NCI-H2029 treated with DMSO at 0.1 percent for 48 hours (cell line): Measurements from ENCODE around the gene TSC22D4.
"Not testable (repeated sequence)": the region's sequence is repeated elsewhere in the genome, so short reads cannot be mapped to it uniquely, and the experiment has no call there.

Experiments
- DNase-seq: peaks from one replicate; lab custom pipeline; 2025; lab: John Stamatoyannopoulos, UW

TSC22D4 gene

DNA sequence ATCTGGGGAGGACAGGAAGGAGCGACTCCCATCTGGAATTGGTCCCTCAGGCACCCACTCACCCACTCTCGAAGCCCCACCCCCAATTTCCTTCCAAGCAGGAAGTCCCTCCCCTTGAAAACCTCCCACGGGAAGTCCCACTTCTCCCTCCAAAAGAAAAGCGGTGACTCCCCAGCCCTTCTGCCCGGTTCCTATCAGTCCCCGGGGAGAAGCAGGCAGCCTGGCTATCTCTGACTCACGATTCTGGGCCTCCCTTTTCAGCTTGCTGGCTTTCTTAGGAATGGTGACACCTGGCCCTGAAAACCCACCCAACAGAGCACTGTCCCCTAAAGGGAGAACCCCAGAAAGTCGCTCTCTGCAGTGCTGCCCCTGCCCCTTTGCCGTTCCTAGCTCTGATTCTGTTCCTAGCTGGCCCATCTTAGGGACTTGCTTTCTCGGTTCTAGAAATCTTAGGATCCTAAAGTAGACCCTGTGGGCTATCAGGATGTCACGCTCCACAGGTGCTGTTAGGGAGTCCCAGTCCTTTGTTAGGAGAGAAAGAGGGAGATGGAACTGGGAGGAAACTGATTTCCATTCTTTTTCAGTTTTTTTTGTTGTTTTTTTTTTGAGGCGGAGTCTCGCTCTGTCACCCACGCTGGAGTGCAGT lies 6.0 kb downstream of the TSC22D4 start:
- no peak for DNase-seq

DNA sequence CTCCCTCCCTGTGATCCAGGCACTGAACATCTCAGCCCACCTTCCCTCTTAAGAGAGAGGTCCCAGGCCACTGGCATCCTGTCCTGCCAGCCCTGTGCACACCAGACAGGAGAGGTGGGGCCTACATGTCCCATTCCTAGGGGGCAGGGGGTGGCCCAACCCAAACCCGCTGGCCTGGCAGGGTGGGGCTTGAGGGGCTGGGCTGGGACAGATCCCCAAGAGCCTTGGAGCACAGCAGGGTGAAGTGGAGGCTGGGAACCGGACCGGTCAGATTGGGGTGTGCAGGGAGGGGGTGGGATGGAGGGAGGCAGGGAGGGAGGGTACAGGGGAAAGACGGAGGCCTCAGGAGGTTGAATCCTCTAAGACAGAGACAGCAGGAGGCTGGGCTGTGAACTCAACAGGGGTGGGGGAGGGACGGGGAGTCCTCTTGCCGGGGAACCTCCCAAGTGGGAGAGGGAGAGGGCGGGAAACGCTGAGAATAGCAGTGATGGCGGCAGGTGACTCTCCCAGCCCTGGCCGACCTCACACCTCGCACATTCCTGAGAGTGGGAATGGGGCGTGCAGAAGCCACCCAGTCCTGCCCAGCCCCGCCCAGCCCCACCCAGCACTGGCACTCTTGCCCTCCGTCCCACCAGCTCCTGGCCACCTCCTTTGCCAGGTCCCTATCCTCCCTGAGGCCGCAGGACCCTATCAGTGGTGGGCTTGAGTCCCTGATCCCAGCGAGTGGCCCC lies 6.7 kb downstream of the TSC22D4 start:
- no peak for DNase-seq

- no peak for DNase-seq
These were observed 8.0 kb downstream of the TSC22D4 start for GRCh38 chr7:100471021-100471420.

DNA sequence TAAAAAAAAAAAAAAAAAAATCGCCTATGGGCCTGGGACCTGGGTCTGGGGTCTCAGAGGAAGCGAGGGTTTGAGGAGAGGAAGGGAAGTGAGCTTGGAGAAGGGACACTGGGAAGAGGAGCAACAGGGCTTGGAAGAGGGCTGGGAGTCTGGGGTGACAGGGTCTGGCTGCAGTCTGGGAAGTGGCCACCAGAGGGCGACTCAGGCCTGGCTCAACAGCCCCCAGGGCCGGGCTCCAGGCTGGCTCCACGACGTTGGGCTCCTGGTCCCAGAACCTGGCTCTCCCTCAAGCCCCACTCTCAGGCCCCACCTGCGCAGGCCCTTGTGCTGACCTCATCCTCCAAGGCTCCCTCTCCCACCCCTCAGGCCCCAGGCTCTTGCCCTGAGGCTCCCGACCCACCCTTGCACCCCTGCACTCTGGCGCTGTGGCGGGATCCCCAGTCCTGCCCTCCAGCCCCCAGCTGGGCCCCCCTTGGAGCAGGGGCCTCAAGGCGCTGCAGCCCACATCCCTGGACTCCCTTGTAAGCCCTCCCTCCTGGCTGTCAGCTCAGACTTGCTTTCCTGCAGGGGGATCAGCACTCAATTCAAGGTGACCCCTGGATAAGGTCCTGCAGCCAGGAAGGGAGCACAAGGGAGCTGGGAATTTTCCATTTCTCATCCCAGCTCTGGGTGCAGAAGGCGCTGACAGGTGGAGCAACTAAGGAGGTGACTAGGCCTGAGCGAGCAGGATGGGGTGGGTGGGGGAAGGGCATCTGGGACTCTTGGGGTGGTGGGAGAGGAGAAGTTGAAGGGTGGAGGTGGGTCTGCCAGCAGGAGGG lies 9.6 kb downstream of the TSC22D4 start:
- peak; percentile 8 for DNase-seq

DNA sequence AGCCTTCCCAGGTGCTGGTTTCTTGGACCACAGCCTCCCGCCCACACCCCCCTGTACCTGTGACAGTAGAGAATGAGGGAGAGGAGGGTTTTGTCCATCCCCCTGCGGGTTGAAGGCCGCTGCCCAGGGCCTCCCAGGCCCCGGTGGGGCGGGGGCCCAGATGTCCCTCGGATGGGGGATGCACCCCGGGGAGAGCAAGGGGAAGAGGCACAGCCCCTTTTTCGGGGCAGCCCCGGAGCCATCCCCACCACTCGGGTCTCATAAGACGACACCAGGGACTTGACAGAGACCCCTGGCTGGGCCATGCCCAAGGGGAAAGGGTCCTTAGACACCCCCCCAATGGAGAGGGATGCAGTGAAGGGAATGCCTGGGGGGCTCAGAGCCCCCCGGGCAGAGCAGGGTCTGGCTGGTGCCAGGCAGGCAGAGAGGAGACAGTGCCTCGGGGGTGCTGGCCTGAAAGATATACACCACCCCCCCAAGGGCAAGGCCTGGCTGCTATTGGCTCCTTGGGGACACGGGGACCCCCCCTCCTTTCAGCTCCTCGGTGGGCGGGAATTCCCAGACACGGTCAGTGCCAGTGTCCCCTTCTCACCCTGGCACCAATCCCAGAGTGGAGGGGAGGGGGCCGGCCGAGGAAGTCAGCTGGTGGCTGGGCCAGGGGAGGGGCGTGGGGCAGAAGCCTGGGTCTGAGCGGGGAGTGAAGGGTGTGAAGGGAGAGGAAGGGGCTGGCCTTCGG lies 11.2 kb downstream of the TSC22D4 start:
- DNase-seq = no peak

GRCh38 chr7:100466653-100467605 lies 12.1 kb downstream of the TSC22D4 start:
- no peak for DNase-seq

DNA sequence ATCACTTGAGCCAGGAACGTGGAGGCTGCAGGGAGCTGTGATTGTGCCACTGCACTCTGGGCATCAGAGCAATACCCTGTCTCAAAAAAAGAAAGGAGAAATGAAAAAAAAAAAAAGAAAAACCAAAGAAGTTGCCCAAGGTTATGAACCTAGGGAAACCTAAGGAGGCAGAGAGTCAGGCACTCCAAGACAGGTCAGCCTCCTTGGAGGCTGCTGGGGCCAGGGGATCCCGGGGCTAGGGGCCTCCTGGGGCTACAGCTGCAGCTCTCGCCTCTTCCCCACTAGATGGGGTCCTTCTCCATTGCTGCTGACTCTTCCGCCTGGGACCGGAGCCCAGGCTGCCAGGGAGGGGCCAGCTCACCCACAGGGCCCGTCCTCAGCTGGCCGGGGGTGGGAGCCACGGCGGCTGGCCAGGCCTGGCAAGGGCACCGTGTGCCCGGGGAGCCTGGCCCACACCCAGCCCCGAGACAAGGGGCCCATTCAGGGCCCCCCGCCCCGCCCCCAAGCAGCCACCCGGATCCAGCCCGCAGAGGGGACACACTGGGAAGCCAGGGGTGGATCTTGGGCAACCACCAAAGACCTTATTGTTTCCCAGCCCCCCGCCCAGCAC lies 13.2 kb downstream of the TSC22D4 start:
- peak; percentile 27 for DNase-seq

GRCh38 chr7:100465299-100465698 lies 13.7 kb downstream of the TSC22D4 start:
- no peak for DNase-seq

- no peak for DNase-seq
These were observed 14.2 kb downstream of the TSC22D4 start for GRCh38 chr7:100464791-100465190.

- no peak for DNase-seq
These were observed 14.8 kb downstream of the TSC22D4 start, which contains the start of gene SPACDR for GRCh38 chr7:100464210-100464660. SPACDR (minus strand) TSS chr7:100464260; CDS start chr7:100464025, 235 bp downstream.

- DNase-seq = no peak
These were observed 22.0 kb downstream of the TSC22D4 start for GRCh38 chr7:100457033-100457432.

DNA sequence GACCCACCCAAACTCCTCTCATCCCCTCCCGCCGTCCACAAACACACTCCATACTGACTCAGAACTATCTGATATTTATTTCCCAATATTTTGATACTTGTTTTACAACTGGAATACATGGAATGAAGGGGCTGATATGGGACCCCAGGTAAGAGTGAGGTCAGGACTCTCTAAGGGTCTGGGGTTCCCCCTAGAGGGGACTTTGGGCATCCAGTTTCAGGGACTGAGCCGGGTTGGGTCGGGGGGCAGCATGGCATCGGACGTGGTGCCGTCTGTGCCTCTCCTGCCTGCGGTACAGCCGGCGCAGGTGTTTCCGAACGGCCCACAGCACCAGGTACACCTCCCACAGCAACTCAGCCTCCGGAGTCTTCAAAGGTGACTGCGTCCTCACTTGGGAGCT lies 22.5 kb downstream of the TSC22D4 start:
- no peak for DNase-seq

- DNase-seq = no peak
These were observed 23.8 kb downstream of the TSC22D4 start for GRCh38 chr7:100455206-100455605.

DNA sequence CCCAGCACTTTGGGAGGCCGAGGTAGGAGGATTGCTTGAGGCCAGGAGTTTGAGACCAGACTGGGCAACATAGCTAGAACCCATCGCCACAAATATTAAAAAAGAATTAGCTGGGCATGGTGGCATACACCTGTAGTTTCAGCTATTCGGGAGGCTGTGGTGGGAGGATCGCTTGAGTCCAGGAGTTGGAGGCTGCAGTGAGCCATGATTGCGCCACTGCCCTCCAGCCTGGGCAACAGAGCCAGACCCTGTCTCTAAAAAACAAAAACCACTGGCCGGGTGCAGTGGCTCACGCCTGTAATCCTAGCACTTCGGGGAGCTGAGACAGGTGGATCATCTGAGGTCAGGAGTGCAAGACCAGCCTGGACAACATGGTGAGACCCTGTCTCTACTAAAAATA lies 25.2 kb downstream of the TSC22D4 start:
- DNase-seq = not testable (repeated sequence)

DNA sequence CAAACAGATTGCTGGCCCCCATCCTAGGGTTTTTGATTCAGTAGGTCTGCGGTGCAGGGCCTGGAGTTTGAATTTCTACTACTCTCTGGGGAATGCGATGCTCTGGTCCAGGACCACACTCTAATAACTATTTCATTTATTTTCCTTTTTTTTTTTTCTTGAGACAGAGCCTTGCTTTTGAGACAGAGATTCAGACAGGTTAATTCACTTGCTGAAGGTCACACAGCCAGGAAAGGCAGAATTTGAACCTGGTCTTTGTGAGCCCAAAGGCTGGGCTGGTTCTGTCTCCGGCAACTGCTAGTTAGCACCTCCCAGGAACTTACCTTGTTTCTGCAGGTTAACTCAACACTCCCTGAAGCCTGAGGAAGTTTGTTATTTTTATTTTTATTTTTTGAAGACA lies 26.5 kb downstream of the TSC22D4 start:
- no peak for DNase-seq

DNA sequence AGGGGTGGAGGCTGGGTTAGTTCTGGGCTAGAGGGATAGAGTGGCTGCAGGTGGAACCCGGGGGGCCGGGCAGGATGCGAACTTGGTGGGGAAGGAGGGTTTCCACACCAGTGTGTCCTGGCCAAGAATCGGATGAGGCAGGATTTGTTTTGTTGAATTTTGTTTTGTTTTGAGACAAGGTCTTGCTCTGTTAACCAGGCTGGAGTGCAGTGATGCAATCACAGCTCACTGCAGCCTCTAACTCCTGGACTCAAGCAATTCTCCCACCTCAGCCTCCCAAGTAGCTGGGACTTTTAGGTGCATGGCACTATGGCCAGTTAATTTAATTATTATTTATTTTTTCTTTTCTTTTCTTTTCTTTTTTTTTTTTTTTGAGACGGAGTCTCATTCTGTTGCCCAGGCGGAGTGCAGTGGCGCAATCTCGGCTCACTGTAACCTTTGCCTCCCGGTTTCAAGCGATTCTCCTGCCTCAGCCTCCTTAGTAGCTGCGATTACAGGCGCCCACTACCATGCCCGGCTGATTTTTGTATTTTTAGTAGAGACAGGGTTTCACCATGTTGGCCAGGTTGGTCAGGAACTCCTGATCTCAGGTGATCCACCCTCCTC lies 29.7 kb downstream of the TSC22D4 start:
- no peak for DNase-seq

GRCh38 chr7:100447363-100447762 lies 31.7 kb downstream of the TSC22D4 start:
- DNase-seq = not testable (repeated sequence)

DNA sequence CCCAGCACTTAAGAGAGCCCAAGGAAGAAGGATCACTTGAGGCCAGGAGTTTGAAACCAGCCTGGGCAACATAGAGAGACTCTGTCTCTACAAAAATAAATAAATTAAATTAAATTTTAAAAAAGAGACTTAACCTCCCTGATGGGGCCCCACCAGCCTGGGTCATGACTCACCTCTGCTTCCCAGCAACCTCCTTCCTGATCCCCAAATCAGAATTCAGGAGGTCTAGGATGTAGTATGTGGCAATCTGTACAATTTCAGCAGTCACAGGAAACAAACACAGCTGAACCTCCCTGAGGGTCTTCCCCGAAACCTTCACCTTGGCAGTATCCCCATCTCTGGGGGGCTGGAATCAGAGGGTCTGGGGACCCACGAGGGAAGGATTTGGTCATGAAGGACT lies 33.0 kb downstream of the TSC22D4 start:
- DNase-seq = no peak

GRCh38 chr7:100444311-100445278 lies 34.4 kb downstream of the TSC22D4 start:
- DNase-seq = no peak
